Psoas muscle (tissue), 8 donors: ENCODE data around the gene TNNT1. TPM values are rescaled to one million over a fixed set of nuclear protein-coding genes. Genes with fewer than 3 reads are reported as not detected.
"Not testable (repeated sequence)": the region's sequence is repeated elsewhere in the genome, so short reads cannot be mapped to it uniquely, and the experiment has no call there.

Experiments used
- ATAC-seq, 4 donors: fragments of 200-7000 bp; cut with Tn5 transposase; one replicate each; pipeline ENCODE4 v1.9.1; 2020; ENCODE audit warnings: moderate library complexity in 3 of 4, mild to moderate bottlenecking in 2 of 4
- DNase-seq, 2 donors: peaks; one replicate each; pipeline ENCODE4 v3.0.0-alpha.2; 2020
- H3K27ac ChIP-seq: fragments of 200-600 bp; one replicate; pipeline ENCODE4 v1.8.0; 2022
- H3K27me3 ChIP-seq, 3 donors: fragments of 200-600 bp in 1 of 3; one replicate each; pipeline versions ENCODE4 v1.6.1 to v1.8.0; 2013 to 2022; ENCODE audit warnings: low read length in 2 of 3, mild to moderate bottlenecking in 2 of 3, moderate library complexity in 1 of 3; ENCODE audit not compliant: insufficient read depth in 3 of 3
- H3K36me3 ChIP-seq, 2 donors: fragments of 200-600 bp in 1 of 2; one replicate each; pipeline versions ENCODE4 v1.6.1 to v1.8.0; 2013 to 2022; ENCODE audit warnings: low read depth in 1 of 2, mild to moderate bottlenecking in 1 of 2, moderate library complexity in 1 of 2; ENCODE audit not compliant: insufficient read depth in 1 of 2
- H3K4me1 ChIP-seq: fragments of 200-600 bp; one replicate; pipeline ENCODE4 v1.8.0; 2022
- H3K4me3 ChIP-seq: fragments of 200-600 bp; one replicate; pipeline ENCODE4 v1.8.0; 2022; ENCODE audit warnings: mild to moderate bottlenecking
- H3K9me3 ChIP-seq: fragments of 200-600 bp; one replicate; pipeline ENCODE4 v1.8.0; 2022
- CTCF ChIP-seq: fragments of 200-600 bp; IDR thresholded peaks from one replicate; pipeline ENCODE4 v1.8.0; 2022; ENCODE audit warnings: antibody characterized with exemption
- WGBS, 3 donors: extraction: QIAGEN DNeasy Blood & Tissue Kit; methylation state at CpG; one replicate each; pipeline versions ENCODE4 v1.1.6 to v1.1.7; 2013; 5-methylcytosine and 5-hydroxymethylcytosine counted together
- intact Hi-C, 2 donors: fragments of 100-400 bp; cut with DNase I; formaldehyde crosslinking; loops; one replicate each; pipeline versions ENCODE4 v1.11.0 to v1.14.2; 2022
- polyA plus RNA-seq, 3 donors: library from polyadenylated mRNA; stranded (reverse); fragments of 200-250 nt; gene quantifications; one replicate each; pipeline ENCODE4 v1.2.3, GENCODE V29; 2013
- total RNA-seq, 4 donors: library from RNA; stranded (reverse); fragmentation: NEBNext Ultra II Directional in 2 of 4; extraction: Animal tissue kit (Norgen Biotek cat#: 25700) in 2 of 4; gene quantifications; one replicate each; pipeline versions ENCODE4 v1.2.1 to v1.2.4, GENCODE V29; 2021 to 2023
- donor health status: healthy with polysubstance abuse.
- donor health status: DM: no; HTN: no; CAD: no; lungs with moderate emphysema.
- donor health status: Bipolar disorder and iron deficiency.
- donor health status: healthy.
- donor health status: DM: yes; HTN: yes; CAD: no.
- donor health status: DM: no; HTN: no; CAD: no.
- donor health status: DM: no; HTN: no; CAD: no.
- donor health status: DM: yes; HTN: yes; CAD: no.

Gene TNNT1
- total and polyA plus RNA-seq, 7 donors, result 4,522 to 12,694 (median 9,346) TPM

GRCh38 chr19:55158423-55158822 lies 9.4 kb upstream of the TNNT1 start:
- Histone ChIP-seq H3K9me3 (no peaks in the 10 kb centered on the region), H3K4me1 (no peaks in the 10 kb centered on the region), H3K27me3 (peaks cover 0 to 35% (median 6%) of the 10 kb centered on the region in 3 donors), H3K4me3 (no peak overlapping the region), H3K36me3 (no peaks in the 10 kb centered on the region), H3K27ac (peak overlapping the region; percentile 53)
- ATAC-seq (no peak), DNase-seq (no peak)
- intact Hi-C loops, result no loop called here
- TF ChIP-seq CTCF, result no peak
- WGBS, 3 donors, result 44 to 68% (median 56%) methylated on average over 4 of the region's 4 CpGs

DNA sequence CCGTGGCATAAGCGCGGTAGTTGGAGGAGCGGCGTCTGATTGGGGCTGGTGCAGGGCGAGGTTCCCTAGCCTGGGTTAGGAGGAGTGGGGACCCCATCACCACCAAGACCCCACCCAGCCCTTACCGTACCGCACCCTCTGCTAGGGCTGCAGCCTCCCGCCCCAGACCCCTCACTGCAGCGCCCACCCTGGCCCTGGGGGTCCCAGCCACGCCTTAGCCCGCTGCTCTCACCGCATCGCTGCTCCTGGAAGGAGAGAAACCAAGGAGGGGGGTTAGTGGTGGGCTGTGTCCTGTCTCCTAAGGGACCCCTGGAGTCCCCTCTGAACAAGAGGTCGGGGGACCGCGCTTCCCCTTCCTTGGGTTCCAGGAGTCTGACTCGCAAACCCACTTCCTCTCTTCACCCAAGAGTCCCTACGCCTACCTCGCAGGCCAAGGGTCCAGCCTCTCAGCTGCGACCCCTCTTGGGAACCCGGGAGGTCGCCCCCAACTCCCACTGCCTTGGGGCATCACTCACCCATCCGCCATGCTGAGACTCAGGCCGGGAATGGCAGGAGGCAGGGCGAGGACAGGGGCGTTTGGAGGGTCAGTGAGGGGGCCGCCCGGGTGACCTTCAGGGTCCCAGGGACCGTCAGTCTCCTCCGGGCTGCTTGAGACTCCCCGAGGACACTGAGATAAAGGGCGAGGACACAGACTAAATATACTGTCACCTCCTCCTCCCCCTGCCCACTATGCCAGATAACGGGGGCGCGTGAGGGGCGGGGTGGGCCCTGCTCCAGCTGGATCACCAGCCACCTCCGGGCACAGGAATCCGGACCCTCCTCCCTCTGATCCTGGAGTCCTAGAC lies 8.3 kb upstream of the TNNT1 start, which contains the start of gene TNNI3:
TNNI3 (minus strand) TSS at position 669 of the 845 bp plus-strand sequence; CDS start at position 526, 143 bp downstream.
- Histone ChIP-seq H3K27ac (peak within 1 kb of the TSS; percentile 53), H3K36me3 (no peaks in the 10 kb centered on the region), H3K4me3 (peak within 1 kb of the TSS; percentile 59), H3K9me3 (no peaks in the 10 kb centered on the region), H3K27me3 (peaks cover 0 to 30% (median 6%) of the 10 kb centered on the region in 3 donors), H3K4me1 (no peaks in the 10 kb centered on the region)
- TF ChIP-seq CTCF, result no peak
- intact Hi-C loops, result no loop called here
- no peak for DNase-seq
- 55 to 59% (median 56%) methylated on average over 36 to 39 of the region's 39 CpGs for WGBS, 3 donors
- ATAC-seq, result no peak

- 5 to 9% (median 8%) methylated on average over 41 to 52 of the region's 52 CpGs for WGBS, 3 donors
- DNase-seq (peak; percentile 57 to 81), ATAC-seq (peak; percentile 59 to 72 (median 66))
- peak overlapping the region; percentile 59 for H3K4me3 ChIP-seq
- H3K9me3 ChIP-seq, result no peaks in the 10 kb centered on the region
- H3K36me3 ChIP-seq, result no peaks in the 10 kb centered on the region
- intact Hi-C loops, result no loop called here
- no peak for TF ChIP-seq CTCF
- peaks cover 0 to 22% (median 3%) of the 10 kb centered on the region in 3 donors for H3K27me3 ChIP-seq
- H3K4me1 ChIP-seq, result no peaks in the 10 kb centered on the region
- peak overlapping the region; percentile 30 for H3K27ac ChIP-seq
These were observed 7.4 kb upstream of the TNNT1 start for GRCh38 chr19:55156202-55157063.

GRCh38 chr19:55155784-55156183 lies 6.8 kb upstream of the TNNT1 start:
- 5 to 11% (median 6%) methylated on average over 5 of the region's 5 CpGs for WGBS, 3 donors
- DNase-seq, intact Hi-C loops, H3K9me3 ChIP-seq, ATAC-seq, H3K36me3 ChIP-seq, H3K4me1 ChIP-seq: not testable (repeated sequence)
- H3K27ac ChIP-seq, result peak overlapping the region; percentile 30
- H3K27me3 ChIP-seq, result peaks cover 0 to 17% (median 3%) of the 10 kb centered on the region in 3 donors
- H3K4me3 ChIP-seq, result peak overlapping the region; percentile 59
